MM.1S (cell line): ENCODE results near the gene PHF19.

Experiments
- DNase-seq: peaks from one replicate; pipeline ENCODE4 v3.0.0-alpha.2; 2015
- H2AFZ ChIP-seq: fragments of 300-600 bp; sonication (generic); 2 replicates; pipeline ENCODE4 v1.6.0; 2016; ENCODE audit warnings: antibody characterized with exemption, low read length
- H3F3A ChIP-seq: fragments of 300-600 bp; sonication (generic); 2 replicates; pipeline ENCODE4 v1.6.1; 2016; ENCODE audit warnings: mild to moderate bottlenecking, antibody characterized with exemption, low read length, moderate library complexity, mixed read lengths; ENCODE audit not compliant: insufficient read depth
- H3K27ac ChIP-seq: fragments of 300-600 bp; sonication (generic); 2 replicates; pipeline ENCODE4 v1.5.1; 2016; ENCODE audit warnings: mild to moderate bottlenecking, low read length
- H3K27me3 ChIP-seq: fragments of 300-600 bp; sonication (generic); replicated peaks from 2 replicates; pipeline ENCODE4 v1.6.0; 2016; ENCODE audit warnings: low read length; ENCODE audit not compliant: insufficient read depth
- H3K36me3 ChIP-seq: fragments of 300-600 bp; sonication (generic); replicated peaks from 2 replicates; pipeline ENCODE4 v1.6.1; 2016; ENCODE audit warnings: mild to moderate bottlenecking, low read length, mixed read lengths; ENCODE audit not compliant: insufficient read depth
- H3K4me1 ChIP-seq: fragments of 300-600 bp; sonication (generic); 2 replicates; pipeline ENCODE4 v1.6.1; 2016; ENCODE audit warnings: low read length, mixed read lengths
- H3K4me2 ChIP-seq: fragments of 300-600 bp; sonication (generic); 2 replicates; pipeline ENCODE4 v1.6.0; 2016; ENCODE audit warnings: low read depth, low read length
- H3K4me3 ChIP-seq: fragments of 300-600 bp; sonication (generic); 2 replicates; pipeline ENCODE4 v1.5.1; 2016; ENCODE audit warnings: low read length, mixed read lengths
- H3K79me2 ChIP-seq: fragments of 300-600 bp; sonication (generic); 2 replicates; pipeline ENCODE4 v1.6.1; 2016; ENCODE audit warnings: mixed run types, low read length, mixed read lengths
- H3K9ac ChIP-seq: fragments of 300-600 bp; sonication (generic); 2 replicates; pipeline ENCODE4 v1.6.1; 2016; ENCODE audit warnings: low read length, mixed read lengths
- H3K9me2 ChIP-seq: fragments of 300-600 bp; sonication (generic); replicated peaks from 2 replicates; pipeline ENCODE4 v1.6.1; 2016; ENCODE audit warnings: mild to moderate bottlenecking, low read length, mixed read lengths; ENCODE audit not compliant: insufficient read depth
- H3K9me3 ChIP-seq: fragments of 300-600 bp; sonication (generic); replicated peaks from 2 replicates; pipeline ENCODE4 v1.6.1; 2016; ENCODE audit warnings: mild to moderate bottlenecking, low read length, mixed read lengths; ENCODE audit not compliant: insufficient read depth
- H4K20me1 ChIP-seq: fragments of 300-600 bp; sonication (generic); 2 replicates; pipeline ENCODE4 v1.6.1; 2016; ENCODE audit warnings: mild to moderate bottlenecking, low read length, moderate library complexity, mixed read lengths; ENCODE audit not compliant: insufficient read depth
- EZH2 ChIP-seq: fragments of 300-600 bp; sonication (generic); optimal IDR thresholded peaks from 2 replicates; pipeline ENCODE3; 2017; ENCODE audit warnings: low read depth, mild to moderate bottlenecking, antibody characterized with exemption, low read length, mixed read lengths
- EZH2phosphoT487 ChIP-seq: fragments of 300-600 bp; sonication (generic); IDR thresholded peaks from 2 replicates; pipeline ENCODE4 v1.6.1; 2018; ENCODE audit warnings: antibody characterized with exemption, low read length
- TF ChIP-seq, protein P1 (sequence below): fragments of 300-600 bp; sonication (generic); IDR thresholded peaks from 2 replicates; pipeline ENCODE4 v1.5.1; 2016; ENCODE audit warnings: antibody characterized with exemption, low read length, mixed read lengths

PHF19 gene

DNA sequence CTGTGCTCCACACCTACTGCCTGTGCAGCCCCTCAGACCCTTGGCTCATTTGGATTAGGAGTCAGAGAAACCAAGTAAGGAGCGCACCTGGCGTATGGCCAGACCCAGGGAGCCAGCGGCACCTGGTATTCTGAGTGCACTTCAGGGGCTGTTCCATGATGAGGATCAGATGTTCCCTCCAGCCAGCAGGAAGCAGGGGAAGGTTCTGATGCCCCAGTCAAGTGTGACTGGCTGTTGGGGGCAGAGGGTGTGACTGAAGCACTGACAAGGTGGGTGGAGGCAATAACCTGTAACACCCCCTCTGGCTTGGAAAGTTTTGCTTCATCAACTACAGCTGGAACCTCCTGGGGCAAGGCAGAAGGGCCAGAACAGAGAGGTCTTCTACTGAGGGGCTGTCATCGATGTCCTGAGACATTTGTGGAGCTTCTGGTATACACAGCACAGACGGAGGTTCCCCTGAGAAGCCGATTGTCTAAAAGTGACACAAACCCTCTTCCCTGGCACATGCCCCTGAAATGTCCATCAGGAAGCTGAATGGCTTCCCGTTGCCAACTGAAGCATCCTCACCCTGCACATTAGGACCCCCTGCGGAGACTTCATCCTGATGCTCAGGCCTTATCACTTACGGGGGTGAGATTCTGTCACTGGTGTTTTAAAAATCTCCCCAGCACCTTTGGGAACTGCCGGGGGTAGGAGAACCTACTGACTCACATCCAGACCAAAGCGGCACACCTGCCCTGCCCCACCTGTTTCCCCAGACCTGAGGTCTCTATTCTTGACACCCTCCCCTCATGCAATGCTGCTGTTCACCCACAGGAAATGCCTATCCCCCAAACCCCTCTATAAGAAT lies 28.6 kb upstream of the PHF19 start:
- Histone ChIP-seq H3F3A (peaks cover 23% of the 10 kb centered on the region), H3K27me3 (no peaks in the 10 kb centered on the region), H3K4me2 (no peak overlapping the region), H3K9me2 (no peaks in the 10 kb centered on the region), H3K4me1 (peaks cover 42% of the 10 kb centered on the region), H3K9ac (no peak overlapping the region), H3K36me3 (no peaks in the 10 kb centered on the region), H4K20me1 (no peaks in the 10 kb centered on the region), H3K79me2 (no peaks in the 10 kb centered on the region), H3K9me3 (no peaks in the 10 kb centered on the region), H3K4me3 (no peak overlapping the region), H3K27ac (no peak overlapping the region), H2AFZ (no peak overlapping the region)
- TF ChIP-seq, protein P1, sequence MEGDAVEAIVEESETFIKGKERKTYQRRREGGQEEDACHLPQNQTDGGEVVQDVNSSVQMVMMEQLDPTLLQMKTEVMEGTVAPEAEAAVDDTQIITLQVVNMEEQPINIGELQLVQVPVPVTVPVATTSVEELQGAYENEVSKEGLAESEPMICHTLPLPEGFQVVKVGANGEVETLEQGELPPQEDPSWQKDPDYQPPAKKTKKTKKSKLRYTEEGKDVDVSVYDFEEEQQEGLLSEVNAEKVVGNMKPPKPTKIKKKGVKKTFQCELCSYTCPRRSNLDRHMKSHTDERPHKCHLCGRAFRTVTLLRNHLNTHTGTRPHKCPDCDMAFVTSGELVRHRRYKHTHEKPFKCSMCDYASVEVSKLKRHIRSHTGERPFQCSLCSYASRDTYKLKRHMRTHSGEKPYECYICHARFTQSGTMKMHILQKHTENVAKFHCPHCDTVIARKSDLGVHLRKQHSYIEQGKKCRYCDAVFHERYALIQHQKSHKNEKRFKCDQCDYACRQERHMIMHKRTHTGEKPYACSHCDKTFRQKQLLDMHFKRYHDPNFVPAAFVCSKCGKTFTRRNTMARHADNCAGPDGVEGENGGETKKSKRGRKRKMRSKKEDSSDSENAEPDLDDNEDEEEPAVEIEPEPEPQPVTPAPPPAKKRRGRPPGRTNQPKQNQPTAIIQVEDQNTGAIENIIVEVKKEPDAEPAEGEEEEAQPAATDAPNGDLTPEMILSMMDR: no peak
- TF ChIP-seq EZH2 (no peak), EZH2phosphoT487 (no peak)
- no peak for DNase-seq

DNA sequence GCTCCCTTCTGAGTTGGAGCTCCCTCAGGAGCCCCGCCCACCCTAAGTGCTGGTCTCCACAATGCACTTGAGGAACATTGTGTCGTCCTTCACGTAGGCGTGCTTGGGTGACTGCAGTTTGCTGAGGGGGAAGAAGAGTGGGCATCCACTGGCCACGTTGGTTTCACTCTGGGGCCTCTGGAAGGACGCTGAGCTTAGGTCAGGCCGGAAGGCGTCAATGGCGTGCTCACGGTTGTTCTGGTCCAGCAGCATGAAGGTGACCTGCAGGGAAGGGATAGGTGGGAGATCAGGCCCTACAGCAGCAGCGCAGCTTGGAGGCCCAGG lies 28.0 kb upstream of the PHF19 start:
- Histone ChIP-seq H3K79me2 (no peaks in the 10 kb centered on the region), H3K4me1 (peaks cover 46% of the 10 kb centered on the region), H3F3A (peaks cover 23% of the 10 kb centered on the region), H3K4me2 (no peak overlapping the region), H4K20me1 (no peaks in the 10 kb centered on the region), H2AFZ (no peak overlapping the region), H3K27me3 (no peaks in the 10 kb centered on the region), H3K36me3 (no peaks in the 10 kb centered on the region), H3K9me3 (no peaks in the 10 kb centered on the region), H3K9me2 (no peaks in the 10 kb centered on the region), H3K27ac (peak overlapping the region; percentile 91; the same call in 1 of the 2 replicates), H3K4me3 (no peak overlapping the region), H3K9ac (no peak overlapping the region)
- no peak for DNase-seq
- TF ChIP-seq EZH2: no peak
- TF ChIP-seq, protein P1: no peak
- no peak for TF ChIP-seq EZH2phosphoT487

DNA sequence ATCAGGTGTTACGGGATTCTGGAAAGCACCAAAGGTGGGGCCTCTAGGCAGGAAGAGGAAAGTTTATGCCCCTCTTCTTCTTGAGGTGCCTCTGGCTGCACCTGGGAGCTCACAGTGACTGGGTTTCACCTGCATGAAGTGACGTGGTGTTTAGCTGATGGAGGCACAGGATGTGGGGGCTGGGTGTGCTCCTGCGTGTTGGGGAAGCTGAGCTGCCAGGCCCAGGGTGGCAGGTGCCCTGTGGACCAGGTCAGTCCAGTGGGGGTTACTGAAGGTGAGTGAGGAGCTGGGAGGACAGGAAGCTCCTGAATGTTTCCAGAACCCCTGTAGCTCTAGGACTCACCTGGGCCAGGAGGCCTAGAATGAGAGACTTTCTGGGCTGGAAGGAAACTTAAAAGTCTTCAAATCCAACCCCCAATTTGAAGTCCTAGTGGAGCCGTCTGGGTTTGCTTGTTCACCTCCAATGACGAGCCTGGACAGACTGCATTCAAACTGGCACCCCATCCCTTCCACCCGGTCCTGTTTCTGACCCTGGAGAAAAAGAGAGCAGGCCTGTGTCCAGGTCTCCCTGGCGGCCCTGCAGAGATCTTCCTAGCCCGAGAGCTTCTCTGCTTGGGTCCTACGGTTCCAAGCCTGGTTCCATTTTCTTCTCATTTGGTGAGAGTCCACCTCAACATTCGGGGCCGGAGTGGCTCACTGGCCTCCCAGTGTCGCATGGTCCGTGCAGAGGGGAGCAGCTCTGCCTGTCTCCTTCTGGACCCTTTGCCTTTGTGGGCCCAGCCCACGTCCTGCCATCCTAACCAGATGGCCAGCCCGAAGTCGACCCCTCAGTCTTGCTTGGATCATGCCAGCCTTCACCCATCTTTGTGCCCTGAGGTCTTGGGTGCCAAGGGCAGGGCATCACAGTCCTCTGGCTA lies 27.3 kb upstream of the PHF19 start:
- H3K27me3 ChIP-seq: no peaks in the 10 kb centered on the region
- no peaks in the 10 kb centered on the region for H4K20me1 ChIP-seq
- peak overlapping the region; percentile 44 for H3K9ac ChIP-seq
- no peaks in the 10 kb centered on the region for H3K36me3 ChIP-seq
- H3K27ac ChIP-seq: peak overlapping the region; percentile 91
- H3K4me2 ChIP-seq: peak overlapping the region; percentile 20
- H3K79me2 ChIP-seq: no peaks in the 10 kb centered on the region
- peaks cover 46% of the 10 kb centered on the region for H3K4me1 ChIP-seq
- peaks cover 23% of the 10 kb centered on the region for H3F3A ChIP-seq
- TF ChIP-seq EZH2phosphoT487 (no peak), EZH2 (no peak)
- TF ChIP-seq, protein P1: no peak
- DNase-seq: peak; percentile 94
- no peak overlapping the region for H3K4me3 ChIP-seq
- H3K9me2 ChIP-seq: no peaks in the 10 kb centered on the region
- H3K9me3 ChIP-seq: no peaks in the 10 kb centered on the region
- H2AFZ ChIP-seq: peak overlapping the region; percentile 14; the same call in 1 of the 2 replicates
